Stimulated activated CD4-positive, alpha-beta T cell treated with anti-CD3 and anti-CD28 coated beads, Interleukin-2, amount 100 ng/mL, for 24 hours (primary cell): ENCODE data around the gene KLF2.
"Not testable (repeated sequence)": the region's sequence is repeated elsewhere in the genome, so short reads cannot be mapped to it uniquely, and the experiment has no call there.

Source experiments
- DNase-seq, 2 donors: peaks; one replicate each; pipeline ENCODE4 v3.0.0-alpha.2; 2020

Gene KLF2

GRCh38 chr19:16324384-16325160 is at the start of gene KLF2:
Gene KLF2 (plus strand): TSS chr19:16324826. CDS start chr19:16324924, 98 bp downstream.
- peak; percentile 81 to 83 for DNase-seq

DNA sequence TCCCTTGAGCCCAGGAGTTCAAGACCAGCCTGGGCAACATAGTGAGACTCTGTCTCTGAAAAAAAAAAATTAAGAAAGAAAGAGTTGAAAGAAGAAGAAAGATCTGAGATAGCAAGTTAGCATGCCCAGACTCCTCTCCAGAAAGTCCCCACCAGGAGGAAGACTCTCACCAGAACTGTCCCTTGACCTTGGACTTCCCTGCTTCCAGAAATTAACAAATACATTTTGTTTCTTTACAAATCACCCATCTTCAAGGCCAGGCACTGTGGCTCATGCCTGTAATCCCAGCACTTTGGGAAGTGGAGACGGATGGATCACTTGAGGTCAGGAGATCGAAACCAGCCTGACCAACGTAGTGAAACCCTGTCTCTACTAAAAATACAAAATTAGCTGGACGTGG is 44.3 kb upstream of the KLF2 start:
- no peak for DNase-seq

DNA sequence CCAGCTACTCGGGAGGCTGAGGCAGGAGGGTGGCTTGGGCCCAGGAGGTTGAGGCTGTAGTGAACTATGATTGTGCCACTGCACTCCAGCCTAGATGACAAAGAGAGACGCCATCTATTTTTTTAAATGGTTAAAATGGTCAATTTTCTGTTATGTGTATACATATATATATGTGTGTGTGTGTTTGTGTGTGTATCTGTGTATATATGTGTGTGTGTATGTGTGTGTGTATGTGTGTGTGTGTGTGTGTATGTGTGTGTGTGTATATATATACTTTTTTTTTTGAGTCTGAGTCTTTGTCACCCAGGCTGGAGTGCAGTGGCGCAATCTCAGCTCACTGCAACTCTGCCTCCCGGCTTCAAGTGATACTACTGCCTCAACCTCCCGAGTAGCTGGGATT is 42.9 kb upstream of the KLF2 start:
- no peak for DNase-seq

GRCh38 chr19:16283210-16284061 is 41.2 kb upstream of the KLF2 start:
- DNase-seq, result peak; percentile 75 to 85

DNA sequence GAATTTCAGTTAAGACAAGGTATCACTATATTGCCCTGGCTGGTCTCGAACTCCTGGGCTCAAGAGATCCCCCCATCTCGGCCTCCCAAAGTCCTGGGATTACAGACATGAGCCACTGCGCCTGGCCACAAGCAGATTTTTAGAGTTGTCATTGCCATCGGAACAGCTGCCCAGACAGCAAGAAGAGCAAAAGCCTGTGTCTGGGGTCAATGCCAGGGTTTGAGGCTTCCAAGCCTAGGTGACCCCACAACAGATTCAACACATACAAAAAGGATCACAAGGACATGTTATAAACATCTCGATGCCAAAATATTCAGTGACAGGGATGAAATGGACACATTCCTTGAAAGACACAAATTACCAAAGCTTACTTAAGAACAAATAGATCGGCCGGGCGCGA is 40.1 kb upstream of the KLF2 start:
- no peak for DNase-seq

DNA sequence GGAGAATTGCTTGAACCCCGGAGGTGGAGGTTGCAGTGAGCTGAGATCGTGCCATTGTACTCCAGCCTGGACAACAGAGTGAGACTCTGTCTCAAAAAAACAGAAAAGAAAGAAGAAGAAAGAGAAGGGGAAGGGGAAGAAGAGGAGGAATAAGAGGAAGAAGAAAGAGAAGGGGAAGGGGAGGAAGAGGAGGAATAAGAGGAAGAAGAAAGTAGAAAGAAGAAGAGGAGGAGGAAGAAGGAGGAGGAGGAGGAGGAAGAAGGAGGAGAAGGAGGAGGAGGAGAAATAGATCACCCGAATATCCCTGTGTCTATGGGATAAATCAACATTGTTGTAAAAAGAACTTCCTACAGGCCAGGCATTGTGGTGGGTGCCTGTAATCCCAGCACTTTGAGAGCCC is 39.5 kb upstream of the KLF2 start:
- not testable (repeated sequence) for DNase-seq

- no peak for DNase-seq
Measured at GRCh38 chr19:16285769-16286498, 38.7 kb upstream of the KLF2 start.

GRCh38 chr19:16288544-16288943 is 36.1 kb upstream of the KLF2 start:
- DNase-seq, result no peak

- no peak for DNase-seq
Measured at GRCh38 chr19:16289594-16289993, 35.0 kb upstream of the KLF2 start.

DNA sequence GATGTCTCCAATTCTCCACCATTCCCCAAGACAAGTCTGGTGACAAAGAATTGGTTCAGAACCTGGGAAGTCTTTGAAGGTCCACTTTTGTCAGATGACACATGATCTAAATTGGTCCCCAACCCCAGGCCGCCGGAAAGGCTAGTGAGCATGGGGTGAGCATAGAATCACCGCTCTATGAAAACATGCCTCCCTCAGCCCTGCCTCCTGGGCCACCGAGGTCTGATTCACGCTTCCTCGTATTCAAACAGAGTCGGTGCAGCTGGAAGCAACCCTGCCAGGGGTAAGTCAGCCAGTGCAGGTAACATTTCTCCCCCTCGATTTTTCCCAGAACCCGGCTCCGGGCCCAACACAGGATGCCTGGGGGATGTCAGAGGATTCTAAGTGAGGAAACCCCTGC is 33.9 kb upstream of the KLF2 start:
- DNase-seq, result no peak

GRCh38 chr19:16293118-16294091 is 31.2 kb upstream of the KLF2 start:
- DNase-seq, result no peak

DNA sequence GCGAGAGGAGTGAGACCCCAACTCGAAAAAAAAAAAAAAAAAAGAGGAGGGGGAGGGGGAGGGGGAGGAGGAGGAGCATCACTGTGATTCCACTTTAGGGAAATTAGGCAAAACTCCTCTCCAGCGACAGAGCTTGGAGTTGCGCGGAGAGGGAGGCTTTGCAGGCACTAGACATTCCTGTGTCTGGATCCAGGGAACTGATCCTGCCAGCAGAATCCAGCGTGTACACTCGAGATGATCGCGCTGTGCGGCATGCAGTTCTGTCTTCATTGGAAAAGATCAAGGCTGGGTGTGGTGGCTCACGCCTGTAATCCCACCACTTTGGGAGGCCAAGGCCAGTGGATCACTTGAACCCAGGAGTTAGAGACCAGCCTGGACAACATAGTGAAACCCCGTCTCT is 29.6 kb upstream of the KLF2 start:
- no peak for DNase-seq

DNA sequence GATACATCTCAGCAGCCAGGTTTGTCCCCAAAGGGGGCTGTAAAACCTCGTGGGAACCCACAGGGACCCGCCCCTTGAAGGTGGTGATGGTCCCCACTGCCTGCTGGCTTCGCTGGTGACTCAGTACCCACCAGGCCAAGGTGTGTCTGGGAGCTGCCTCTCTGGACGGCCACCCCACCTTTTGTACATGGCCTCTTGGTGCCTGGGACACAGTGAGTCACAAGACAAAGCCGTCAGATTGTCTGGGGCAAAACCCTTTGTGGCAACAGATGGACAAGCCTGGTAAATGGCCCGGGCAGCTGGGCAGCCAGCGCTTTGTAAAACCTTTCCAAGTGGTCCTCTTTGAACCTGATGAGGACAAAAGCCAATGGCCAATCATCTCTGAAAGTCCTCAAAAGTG is 27.9 kb upstream of the KLF2 start:
- DNase-seq, result no peak

DNA sequence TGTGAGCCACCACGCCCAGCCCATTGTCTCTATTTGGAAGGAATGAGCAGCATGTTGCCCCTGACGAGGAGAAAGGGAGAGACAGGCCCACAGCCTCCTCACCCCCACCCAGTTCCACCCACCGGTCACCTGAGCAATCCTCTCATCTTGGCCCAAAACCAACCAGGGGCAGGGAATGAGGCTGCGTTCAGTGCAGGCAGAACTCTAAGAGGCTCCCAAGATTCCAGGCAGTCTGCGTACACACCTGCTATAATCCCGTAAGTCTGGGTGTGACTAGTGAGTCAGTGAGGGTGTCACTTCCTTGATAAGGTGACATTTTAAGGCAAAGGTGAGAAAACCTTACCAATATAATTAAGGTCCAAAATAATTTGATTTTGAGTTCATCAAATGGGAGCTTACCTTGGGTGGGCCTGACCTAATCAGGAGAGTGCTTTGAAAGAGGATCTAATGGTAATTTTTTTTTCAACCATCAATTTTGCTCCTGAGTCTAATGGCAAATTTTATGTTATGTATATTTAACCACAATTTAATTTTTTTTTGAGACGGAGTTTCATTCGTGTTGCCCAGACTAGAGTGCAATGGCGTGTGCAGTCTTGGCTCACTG is 26.9 kb upstream of the KLF2 start:
- no peak for DNase-seq

DNA sequence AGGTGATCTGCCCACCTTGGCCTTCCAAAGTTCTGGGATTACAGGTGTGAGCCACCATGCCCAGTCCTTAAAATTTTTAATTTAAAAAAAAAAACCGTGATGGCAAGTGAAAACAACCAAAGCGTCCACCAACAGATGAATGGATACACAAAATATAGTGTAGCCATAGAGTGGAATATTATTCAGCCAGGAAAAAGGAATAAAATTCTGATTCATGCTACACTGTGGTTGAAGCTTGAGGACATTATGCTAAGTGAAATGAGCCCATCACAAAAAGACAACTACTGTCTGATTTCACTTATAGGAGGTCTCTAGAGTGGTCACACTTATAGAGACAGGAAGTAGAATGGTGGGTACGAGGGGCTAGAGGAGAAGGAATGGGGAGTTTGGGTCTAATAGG is 26.3 kb upstream of the KLF2 start:
- DNase-seq, result no peak

- no peak for DNase-seq
Measured at GRCh38 chr19:16301999-16302694, 22.5 kb upstream of the KLF2 start.

GRCh38 chr19:16303755-16304154 is 20.9 kb upstream of the KLF2 start:
- DNase-seq, result no peak

DNA sequence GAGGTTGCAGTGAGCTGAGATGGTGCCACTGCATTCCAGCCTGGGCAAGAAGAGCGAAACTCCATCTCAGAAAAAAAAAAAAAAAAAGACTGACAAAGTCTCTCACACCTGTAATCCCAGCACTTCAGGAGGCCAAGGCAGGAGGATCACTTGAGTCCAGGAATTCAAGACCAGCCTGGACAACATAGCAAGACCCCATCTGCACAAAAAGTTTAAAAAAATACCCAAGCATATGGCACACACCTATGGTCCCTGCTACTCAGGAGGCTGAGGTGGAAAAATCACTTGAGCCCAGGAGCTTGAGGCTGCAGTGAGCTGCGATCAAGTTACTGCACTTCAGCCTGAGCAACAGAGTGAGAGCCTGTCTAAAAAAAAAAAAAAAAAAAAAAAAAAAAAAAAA is 20.1 kb upstream of the KLF2 start:
- not testable (repeated sequence) for DNase-seq

GRCh38 chr19:16305060-16305459 is 19.6 kb upstream of the KLF2 start:
- not testable (repeated sequence) for DNase-seq

- no peak for DNase-seq
Measured at GRCh38 chr19:16306728-16307402, 17.8 kb upstream of the KLF2 start.

DNA sequence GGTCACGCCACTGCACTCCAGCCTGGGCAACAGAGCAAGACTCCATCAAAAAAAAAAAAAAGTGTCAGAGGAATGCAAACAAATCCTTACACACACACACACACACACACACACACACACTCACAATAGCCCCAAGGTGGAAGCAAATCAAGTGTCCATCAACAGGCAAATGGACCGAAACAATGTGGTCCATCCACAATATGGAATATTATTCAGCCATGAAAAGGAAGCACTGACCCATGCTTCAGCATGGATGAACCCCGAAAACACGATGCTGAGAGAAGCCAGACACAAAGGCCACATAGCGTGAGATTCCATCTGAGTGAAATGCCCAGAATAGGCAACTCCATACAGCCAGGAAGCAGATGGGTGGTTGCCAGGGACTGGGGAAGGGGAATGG is 16.5 kb upstream of the KLF2 start:
- no peak for DNase-seq
